ENCODE measurements around the gene UQCRQ.

The UQCRQ gene

GRCh38 chr5:132886064-132886823, 19.8 kb downstream of the UQCRQ start:
- DNase-seq (ENCODE audit: low read depth, low spot score), result no peak
- no peak overlapping the region for H3K4me3 ChIP-seq (ENCODE audit: low read depth, low read length)
- in situ Hi-C loops (cut with HindIII; ENCODE audit: low sequenced_read_pairs), result no loop called here
- TF ChIP-seq CTCF (IDR thresholded peaks at IDR 0.05; ENCODE audit: low read depth, low read length), result no peak

GRCh38 chr5:132887283-132887682, 20.8 kb downstream of the UQCRQ start:
- no peak overlapping the region for H3K4me3 ChIP-seq (ENCODE audit: low read depth, low read length)
- TF ChIP-seq CTCF (IDR thresholded peaks at IDR 0.05; ENCODE audit: low read depth, low read length), result no peak
- in situ Hi-C loops (cut with HindIII; ENCODE audit: low sequenced_read_pairs), result no loop called here
- no peak for DNase-seq (ENCODE audit: low read depth, low spot score)

GRCh38 chr5:132889501-132889900, 23.1 kb downstream of the UQCRQ start:
- no peak for DNase-seq (ENCODE audit: low read depth, low spot score)
- H3K4me3 ChIP-seq (ENCODE audit: low read depth, low read length), result no peak overlapping the region
- in situ Hi-C loops (cut with HindIII; ENCODE audit: low sequenced_read_pairs), result no loop called here
- TF ChIP-seq CTCF (IDR thresholded peaks at IDR 0.05; ENCODE audit: low read depth, low read length), result no peak

- no peak for TF ChIP-seq CTCF (IDR thresholded peaks at IDR 0.05; ENCODE audit: low read depth, low read length)
- in situ Hi-C loops (cut with HindIII; ENCODE audit: low sequenced_read_pairs), result no loop called here
These were observed 24.4 kb downstream of the UQCRQ start for GRCh38 chr5:132890817-132891216.

GRCh38 chr5:132895719-132896305, 29.4 kb downstream of the UQCRQ start:
- no peak for TF ChIP-seq CTCF (IDR thresholded peaks at IDR 0.05; ENCODE audit: low read depth, low read length)
- H3K4me3 ChIP-seq (ENCODE audit: low read depth, low read length), result no peak overlapping the region
- in situ Hi-C loops (cut with HindIII; ENCODE audit: low sequenced_read_pairs), result no loop called here
- no peak for DNase-seq (ENCODE audit: low read depth, low spot score)

More at GRCh38 chr5:132890817-132891216, 24.4 kb downstream of the UQCRQ start:
- DNase-seq (ENCODE audit: low read depth, low spot score), result no peak
- no peak overlapping the region for H3K4me3 ChIP-seq (ENCODE audit: low read depth, low read length)

- DNase-seq (ENCODE audit: low read depth, low spot score), result no peak
- in situ Hi-C loops (cut with HindIII; ENCODE audit: low sequenced_read_pairs), result no loop called here
- no peak overlapping the region for H3K4me3 ChIP-seq (ENCODE audit: low read depth, low read length)
- TF ChIP-seq CTCF (IDR thresholded peaks at IDR 0.05; ENCODE audit: low read depth, low read length), result no peak
These were observed 30.2 kb downstream of the UQCRQ start for GRCh38 chr5:132896685-132897084.

Measured in astrocyte of the spinal cord (primary cell).